H1 (cell line): ENCODE results near the gene NELL1. TPM values are rescaled to one million over a fixed set of nuclear protein-coding genes. Genes with fewer than 3 reads are reported as not detected.

Experiments used
- CHD7 ChIP-seq: fragments of 300-600 bp; sonication (generic); IDR thresholded peaks from 2 replicates; pipeline ENCODE4 v1.7.1; 2012; ENCODE audit warnings: low read length, moderate library complexity, mild to moderate bottlenecking, inconsistent platforms; ENCODE audit not compliant: insufficient replicate concordance
- EZH2 ChIP-seq: fragments of 200-600 bp; sonication (generic); IDR thresholded peaks from 2 replicates; pipeline ENCODE4 v1.7.1; 2012; ENCODE audit warnings: low read depth, mild to moderate bottlenecking, moderate library complexity, low read length, inconsistent platforms; ENCODE audit not compliant: severe bottlenecking
- KDM5A ChIP-seq: fragments of 200-600 bp; IDR thresholded peaks from 2 replicates; pipeline ENCODE4 v1.7.1; 2012; ENCODE audit warnings: mild to moderate bottlenecking, low read length, inconsistent platforms, mixed read lengths
- polyA plus RNA-seq, 7 experiments: library from polyadenylated mRNA; depleted of rRNA in 3 of 7; stranded (reverse) in 5 of 7; unstranded in 2 of 7; fragments of >200 nt in 5 of 7; fragments of 200-250 nt in 2 of 7; gene quantifications; 1 replicate in 5 of 7; 2 replicates in 1 of 7; 4 replicates in 1 of 7; pipeline versions ENCODE4 v1.2.1 to v1.2.3, GENCODE V29; 2011 to 2013; ENCODE audit warnings: missing spikeins in 2 of 7, mixed read lengths in 2 of 7
- total RNA-seq: library from RNA; stranded (reverse); fragmentation: NEBNext Ultra II Directional; extraction: Animal tissue kit (Norgen Biotek cat#: 25700); gene quantifications from 2 replicates; pipeline ENCODE4 v1.2.1, GENCODE V29; 2021

NELL1 gene
- total and polyA plus RNA-seq, 2 of the 8 experiments (the other 6 are each of a cell fraction or from before 2014, with no cell fraction given): 0.21 TPM; not detected in 1

GRCh38 chr11:20775331-20775730 lies 105.9 kb downstream of the NELL1 start (continued):
- TF ChIP-seq CHD7 (no peak), EZH2 (no peak), KDM5A (no peak)
